Measurements from ENCODE around the gene FBXO24.

The FBXO24 gene

DNA sequence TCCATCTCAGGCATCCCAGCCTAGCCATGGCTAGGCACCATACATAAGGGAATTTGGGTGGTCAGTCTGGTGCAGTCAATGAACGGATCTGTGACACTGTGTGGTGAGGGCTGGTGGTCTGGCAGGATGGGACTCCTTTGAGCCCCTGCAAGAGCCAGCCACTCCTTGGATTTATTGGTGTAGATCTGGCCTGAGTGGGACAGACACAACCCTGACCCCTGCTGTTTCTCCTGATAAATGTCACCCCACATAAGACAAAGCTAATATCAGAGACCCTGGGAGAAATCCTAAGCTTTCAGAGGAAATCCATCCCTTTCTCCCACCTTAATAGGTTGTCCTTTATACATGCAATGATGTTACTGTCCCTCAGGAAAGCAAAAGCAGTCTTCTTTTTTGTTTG, 2.3 kb downstream of the FBXO24 start:
- no peaks in the 10 kb centered on the region for H3K36me3 ChIP-seq (ENCODE audit: low read depth)
- TF ChIP-seq, protein P1, sequence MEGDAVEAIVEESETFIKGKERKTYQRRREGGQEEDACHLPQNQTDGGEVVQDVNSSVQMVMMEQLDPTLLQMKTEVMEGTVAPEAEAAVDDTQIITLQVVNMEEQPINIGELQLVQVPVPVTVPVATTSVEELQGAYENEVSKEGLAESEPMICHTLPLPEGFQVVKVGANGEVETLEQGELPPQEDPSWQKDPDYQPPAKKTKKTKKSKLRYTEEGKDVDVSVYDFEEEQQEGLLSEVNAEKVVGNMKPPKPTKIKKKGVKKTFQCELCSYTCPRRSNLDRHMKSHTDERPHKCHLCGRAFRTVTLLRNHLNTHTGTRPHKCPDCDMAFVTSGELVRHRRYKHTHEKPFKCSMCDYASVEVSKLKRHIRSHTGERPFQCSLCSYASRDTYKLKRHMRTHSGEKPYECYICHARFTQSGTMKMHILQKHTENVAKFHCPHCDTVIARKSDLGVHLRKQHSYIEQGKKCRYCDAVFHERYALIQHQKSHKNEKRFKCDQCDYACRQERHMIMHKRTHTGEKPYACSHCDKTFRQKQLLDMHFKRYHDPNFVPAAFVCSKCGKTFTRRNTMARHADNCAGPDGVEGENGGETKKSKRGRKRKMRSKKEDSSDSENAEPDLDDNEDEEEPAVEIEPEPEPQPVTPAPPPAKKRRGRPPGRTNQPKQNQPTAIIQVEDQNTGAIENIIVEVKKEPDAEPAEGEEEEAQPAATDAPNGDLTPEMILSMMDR (IDR thresholded peaks at IDR 0.05; ENCODE audit: poor library complexity, severe bottlenecking): peak; percentile 61
- no peaks in the 10 kb centered on the region for H3K9me3 ChIP-seq (ENCODE audit: severe bottlenecking)
- ATAC-seq (ENCODE audit: low read depth) (no peak), DNase-seq (ENCODE audit: low spot score) (no peak)
- H3K4me1 ChIP-seq (ENCODE audit: insufficient read depth, poor library complexity, severe bottlenecking): peaks cover 7% of the 10 kb centered on the region
- H3K27ac ChIP-seq (ENCODE audit: poor library complexity, severe bottlenecking): no peak overlapping the region
- H3K4me3 ChIP-seq (ENCODE audit: severe bottlenecking): no peak overlapping the region
- no peaks in the 10 kb centered on the region for H3K27me3 ChIP-seq (ENCODE audit: insufficient read depth, poor library complexity, severe bottlenecking)

DNA sequence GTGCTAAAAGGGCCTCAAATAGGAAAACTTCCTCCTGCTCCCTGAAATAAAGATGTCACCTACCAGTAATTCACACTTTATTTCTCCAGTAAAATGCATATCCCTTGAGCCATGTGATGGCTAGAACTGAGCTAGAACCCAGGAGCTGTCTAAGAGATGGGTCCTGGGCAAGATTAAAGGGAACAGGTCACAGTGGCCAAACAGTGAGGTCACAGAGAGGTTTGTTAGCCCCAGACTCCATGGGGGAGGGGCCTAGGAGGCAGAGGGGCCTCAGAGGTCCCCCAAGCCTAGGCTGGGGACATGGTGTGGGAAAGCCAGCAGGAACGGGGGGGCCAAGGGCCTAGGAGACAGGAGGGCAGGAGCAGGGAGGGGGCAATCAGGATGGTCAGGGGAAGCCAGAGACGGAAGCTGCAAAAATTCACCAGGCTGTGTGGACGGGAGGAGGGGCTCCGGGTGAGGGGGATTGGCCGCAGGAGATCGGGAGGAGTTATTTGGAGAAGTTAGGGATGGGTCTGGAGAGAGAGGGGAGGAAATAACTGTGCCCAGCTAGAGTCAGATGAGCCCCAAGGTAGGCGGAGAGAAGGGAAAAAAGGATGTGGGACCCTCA, 3.3 kb downstream of the FBXO24 start:
- DNase-seq (ENCODE audit: low spot score) (no peak), ATAC-seq (ENCODE audit: low read depth) (no peak)
- Histone ChIP-seq H3K27me3 (ENCODE audit: insufficient read depth, poor library complexity, severe bottlenecking) (no peaks in the 10 kb centered on the region), H3K4me3 (ENCODE audit: severe bottlenecking) (no peak overlapping the region), H3K36me3 (ENCODE audit: low read depth) (no peaks in the 10 kb centered on the region), H3K27ac (ENCODE audit: poor library complexity, severe bottlenecking) (no peak overlapping the region), H3K9me3 (ENCODE audit: severe bottlenecking) (no peaks in the 10 kb centered on the region), H3K4me1 (ENCODE audit: insufficient read depth, poor library complexity, severe bottlenecking) (no peaks in the 10 kb centered on the region)
- TF ChIP-seq, protein P1 (IDR thresholded peaks at IDR 0.05; ENCODE audit: poor library complexity, severe bottlenecking): no peak

DNA sequence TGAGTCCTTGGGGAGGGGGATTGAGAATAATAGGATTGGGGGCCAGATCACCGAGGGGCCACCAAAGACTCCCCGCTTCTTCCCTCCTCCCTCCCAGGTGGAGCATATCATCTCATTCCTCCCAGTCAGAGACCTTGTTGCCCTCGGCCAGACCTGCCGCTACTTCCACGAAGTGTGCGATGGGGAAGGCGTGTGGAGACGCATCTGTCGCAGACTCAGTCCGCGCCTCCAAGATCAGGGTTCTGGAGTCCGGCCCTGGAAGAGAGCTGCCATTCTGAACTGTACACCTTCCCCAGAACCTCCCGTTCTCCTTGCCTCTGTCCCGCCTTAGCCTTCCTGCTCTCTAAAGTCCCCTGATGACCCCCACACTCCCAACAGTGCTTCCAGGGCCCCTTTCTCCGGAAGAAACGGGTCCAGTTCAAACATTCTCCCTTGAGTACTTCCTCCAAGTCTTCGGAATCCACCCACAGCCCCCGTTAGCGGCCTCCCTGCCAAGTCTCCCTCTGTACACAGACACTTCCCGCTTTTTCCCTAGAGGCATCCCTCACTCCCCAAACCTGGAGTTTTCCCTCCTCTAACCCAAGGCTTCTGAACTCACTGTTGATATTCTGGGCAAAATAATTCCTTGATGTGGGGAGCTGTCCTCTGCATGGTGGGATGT, 4.1 kb downstream of the FBXO24 start:
- H3K36me3 ChIP-seq (ENCODE audit: low read depth): no peaks in the 10 kb centered on the region
- TF ChIP-seq, protein P1 (IDR thresholded peaks at IDR 0.05; ENCODE audit: poor library complexity, severe bottlenecking): no peak
- ATAC-seq (ENCODE audit: low read depth) (no peak), DNase-seq (ENCODE audit: low spot score) (no peak)
- H3K9me3 ChIP-seq (ENCODE audit: severe bottlenecking): no peaks in the 10 kb centered on the region
- no peak overlapping the region for H3K27ac ChIP-seq (ENCODE audit: poor library complexity, severe bottlenecking)
- H3K4me3 ChIP-seq (ENCODE audit: severe bottlenecking): no peak overlapping the region
- no peaks in the 10 kb centered on the region for H3K27me3 ChIP-seq (ENCODE audit: insufficient read depth, poor library complexity, severe bottlenecking)
- H3K4me1 ChIP-seq (ENCODE audit: insufficient read depth, poor library complexity, severe bottlenecking): no peaks in the 10 kb centered on the region

DNA sequence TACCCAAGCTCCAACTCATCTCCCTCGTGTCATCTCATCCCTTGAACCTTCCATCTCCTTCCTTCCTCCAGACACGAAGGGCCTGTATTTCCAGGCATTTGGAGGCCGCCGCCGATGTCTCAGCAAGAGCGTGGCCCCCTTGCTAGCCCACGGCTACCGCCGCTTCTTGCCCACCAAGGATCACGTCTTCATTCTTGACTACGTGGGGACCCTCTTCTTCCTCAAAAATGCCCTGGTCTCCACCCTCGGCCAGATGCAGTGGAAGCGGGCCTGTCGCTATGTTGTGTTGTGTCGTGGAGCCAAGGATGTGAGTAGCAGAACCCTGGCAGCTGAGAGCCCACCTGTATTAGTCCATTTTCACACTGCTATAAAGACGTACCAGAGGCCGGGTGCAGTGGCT, 5.5 kb downstream of the FBXO24 start:
- TF ChIP-seq, protein P1 (IDR thresholded peaks at IDR 0.05; ENCODE audit: poor library complexity, severe bottlenecking): no peak
- Histone ChIP-seq H3K36me3 (ENCODE audit: low read depth) (no peaks in the 10 kb centered on the region), H3K4me1 (ENCODE audit: insufficient read depth, poor library complexity, severe bottlenecking) (no peaks in the 10 kb centered on the region), H3K27me3 (ENCODE audit: insufficient read depth, poor library complexity, severe bottlenecking) (no peaks in the 10 kb centered on the region), H3K27ac (ENCODE audit: poor library complexity, severe bottlenecking) (no peak overlapping the region), H3K4me3 (ENCODE audit: severe bottlenecking) (no peak overlapping the region), H3K9me3 (ENCODE audit: severe bottlenecking) (no peaks in the 10 kb centered on the region)
- no peak for DNase-seq (ENCODE audit: low spot score)
- no peak for ATAC-seq (ENCODE audit: low read depth)

DNA sequence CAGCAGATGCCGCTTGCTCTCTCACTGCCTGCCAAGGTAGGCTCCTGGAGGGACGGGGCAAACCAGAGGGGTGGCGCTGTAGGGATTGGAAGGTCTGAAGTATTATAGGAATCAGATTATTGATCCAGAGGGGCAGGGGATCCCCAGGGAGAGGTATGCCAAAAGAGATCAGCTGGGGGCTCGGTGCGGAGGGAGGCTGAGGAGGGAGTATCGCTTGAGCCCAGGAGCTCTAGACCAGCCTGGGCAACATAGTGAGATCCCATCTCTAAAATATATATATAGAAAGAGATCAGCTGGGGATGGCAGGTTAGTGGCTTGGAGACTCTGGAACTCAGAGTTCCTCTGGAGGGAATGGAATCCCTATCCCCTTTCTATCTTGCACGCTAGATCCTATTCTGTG, 9.1 kb downstream of the FBXO24 start:
- ATAC-seq (ENCODE audit: low read depth) (no peak), DNase-seq (ENCODE audit: low spot score) (no peak)
- TF ChIP-seq, protein P1 (IDR thresholded peaks at IDR 0.05; ENCODE audit: poor library complexity, severe bottlenecking): no peak
- no peaks in the 10 kb centered on the region for H3K4me1 ChIP-seq (ENCODE audit: insufficient read depth, poor library complexity, severe bottlenecking)
- H3K27ac ChIP-seq (ENCODE audit: poor library complexity, severe bottlenecking): no peak overlapping the region
- H3K9me3 ChIP-seq (ENCODE audit: severe bottlenecking): no peaks in the 10 kb centered on the region
- H3K4me3 ChIP-seq (ENCODE audit: severe bottlenecking): no peak overlapping the region
- no peaks in the 10 kb centered on the region for H3K36me3 ChIP-seq (ENCODE audit: low read depth)
- no peaks in the 10 kb centered on the region for H3K27me3 ChIP-seq (ENCODE audit: insufficient read depth, poor library complexity, severe bottlenecking)
